HCT116 (cell line): ENCODE data around the gene KIFC3. TPM values are rescaled to one million over a fixed set of nuclear protein-coding genes. Genes with fewer than 3 reads are reported as not detected.

ENCODE experiments used
- ATAC-seq: fragments of 200-7000 bp; cut with Tn5 transposase; 2 replicates; pipeline ENCODE4 v1.9.1; 2020; ENCODE audit warnings: mild to moderate bottlenecking, moderate library complexity
- BruUV-seq: library from RNA; stranded (reverse); fragments of 400-500 nt; replicated peaks from 2 replicates; lab custom pipeline; 2021; lab: Mats Ljungman, UMichigan
- CTCF ChIA-PET: fragments of 300-600 bp; sonication (Branson Sonifier 250); formaldehyde crosslinking; loops from one replicate; lab custom pipeline; 2021; ENCODE audit warnings: antibody characterized with exemption; lab: Charles Lee
- POLR2A ChIA-PET: fragments of 300-600, 350-600 bp; sonication (Branson Sonifier 250); formaldehyde crosslinking; loops from one replicate; lab custom pipeline; 2021; ENCODE audit warnings: antibody characterized with exemption; lab: Charles Lee
- RAD21 ChIA-PET, 2 experiments: fragments of 300-600 bp; sonication (Branson Sonifier 250); formaldehyde crosslinking; loops; one replicate each; lab custom pipeline; 2023; ENCODE audit warnings: low total read pairs in 2 of 2; ENCODE audit not compliant: uncharacterized antibody in 2 of 2, unreplicated experiment in 2 of 2, low non-redundant PET in 1 of 2; lab: Charles Lee
- DNase-seq: peaks from one replicate; pipeline ENCODE4 v3.0.0-alpha.2; 2010; ENCODE audit warnings: low read depth, low spot score
- H2AFZ ChIP-seq: fragments of 200-600 bp; shearing (Covaris generic), sonication (generic); 2 replicates; pipeline ENCODE4 v1.6.1; 2017; ENCODE audit warnings: low read depth, mixed run types, mixed read lengths, antibody characterized with exemption, low read length; ENCODE audit not compliant: poor library complexity, severe bottlenecking
- H3K27ac ChIP-seq: 2 replicates; pipeline ENCODE4 v1.5.1; 2012; ENCODE audit warnings: low read depth, low read length
- H3K27me3 ChIP-seq: fragments of 200-600 bp; sonication (generic); 2 replicates; pipeline ENCODE4 v1.6.1; 2016; ENCODE audit warnings: mixed run types, low read length, mixed read lengths; ENCODE audit not compliant: insufficient read depth
- H3K36me3 ChIP-seq, 2 experiments: fragments of 200-500 bp in 1 of 2; fragments of 200-600 bp in 1 of 2; sonication (Bioruptor generic) in 1 of 2; sonication (generic) in 1 of 2; 2 replicates each; pipeline versions ENCODE4 v1.5.1 to v1.6.1; 2014 to 2016; ENCODE audit warnings: low read length in 2 of 2, inconsistent platforms in 1 of 2, mixed read lengths in 1 of 2, mixed run types in 1 of 2; ENCODE audit not compliant: insufficient read depth in 2 of 2, control insufficient read depth in 1 of 2
- H3K4me1 ChIP-seq, 2 experiments: fragments of 200-600 bp in 1 of 2; sonication (generic) in 1 of 2; 2 replicates each; pipeline versions ENCODE4 v1.5.1 to v1.6.1; 2012 to 2017; ENCODE audit warnings: low read length in 2 of 2, inconsistent platforms in 1 of 2, mild to moderate bottlenecking in 1 of 2, mixed read lengths in 1 of 2, mixed run types in 1 of 2, moderate library complexity in 1 of 2; ENCODE audit not compliant: insufficient read depth in 2 of 2, control insufficient read depth in 1 of 2
- H3K4me2 ChIP-seq: fragments of 200-600 bp; sonication (generic); 2 replicates; pipeline ENCODE4 v1.6.1; 2017; ENCODE audit warnings: mixed run types, low read length, mixed read lengths
- H3K4me3 ChIP-seq, 2 experiments: fragments of 200-600 bp in 1 of 2; sonication (generic) in 1 of 2; replicated peaks in 1 of 2; 2 replicates each; pipeline ENCODE4 v1.5.1; 2011 to 2016; ENCODE audit warnings: low read length in 2 of 2, control low read depth in 1 of 2, low read depth in 1 of 2, mild to moderate bottlenecking in 1 of 2, mixed read lengths in 1 of 2, mixed run types in 1 of 2
- H3K79me2 ChIP-seq: fragments of 200-600 bp; sonication (generic); 2 replicates; pipeline ENCODE4 v1.6.1; 2017; ENCODE audit warnings: mild to moderate bottlenecking, mixed run types, low read length, moderate library complexity, mixed read lengths; ENCODE audit not compliant: insufficient read depth
- H3K9ac ChIP-seq: fragments of 200-600 bp; sonication (generic); 2 replicates; pipeline ENCODE4 v1.6.1; 2016; ENCODE audit warnings: low read length, mixed read lengths
- H3K9me2 ChIP-seq: fragments of 200-600 bp; sonication (generic), shearing (Covaris generic); 2 replicates; pipeline ENCODE4 v1.6.1; 2017; ENCODE audit warnings: mixed run types, mild to moderate bottlenecking, moderate library complexity; ENCODE audit not compliant: insufficient read depth
- H3K9me3 ChIP-seq, 2 experiments: fragments of 200-500 bp in 1 of 2; fragments of 200-600 bp in 1 of 2; sonication (Bioruptor generic) in 1 of 2; sonication (generic) in 1 of 2; 2 replicates each; pipeline ENCODE4 v1.6.1; 2014 to 2017; ENCODE audit warnings: low read length in 2 of 2, mixed read lengths in 2 of 2, inconsistent platforms in 1 of 2, low read depth in 1 of 2, mild to moderate bottlenecking in 1 of 2, mixed run types in 1 of 2, moderate library complexity in 1 of 2; ENCODE audit not compliant: control insufficient read depth in 1 of 2, insufficient read depth in 1 of 2
- H4K20me1 ChIP-seq: fragments of 200-600 bp; sonication (generic), shearing (Covaris generic); 2 replicates; pipeline ENCODE4 v1.6.1; 2017; ENCODE audit warnings: mixed run types, mild to moderate bottlenecking, moderate library complexity; ENCODE audit not compliant: insufficient read depth
- JUND ChIP-seq: IDR thresholded peaks from 2 replicates; pipeline ENCODE4 v1.6.1; 2012
- intact Hi-C: fragments of 100-400 bp; cut with micrococcal nuclease; formaldehyde crosslinking; loops from 2 replicates; pipeline ENCODE4 v1.10.0; 2022
- total RNA-seq: library from RNA; stranded (reverse); gene quantifications from one replicate; pipeline ENCODE4 v1.2.1, GENCODE V29; 2021; ENCODE audit not compliant: unreplicated experiment

KIFC3 gene
- total RNA-seq, 1 experiment from 2014 or later = 31.9 TPM

DNA sequence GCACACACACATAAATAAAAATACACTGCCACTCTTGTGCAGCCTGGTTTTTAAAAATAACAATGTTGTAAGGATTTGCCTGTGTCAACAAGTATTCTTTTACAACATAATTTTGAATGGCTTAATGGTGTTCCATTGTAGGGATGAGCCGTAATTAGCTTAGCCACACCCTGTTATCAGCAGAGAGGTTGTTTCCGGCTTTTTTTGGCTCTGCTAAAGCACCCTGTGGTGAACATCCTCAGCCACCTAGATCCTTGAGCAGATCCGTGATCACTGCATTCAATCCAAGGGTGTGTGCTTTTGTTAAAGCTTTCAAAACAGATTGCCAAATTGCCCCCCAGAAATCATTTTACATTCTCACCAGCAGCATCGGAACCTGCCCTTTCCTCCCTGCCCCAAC is 59.7 kb downstream of the KIFC3 start:
- CTCF ChIA-PET = no interaction called here
- POLR2A ChIA-PET = no interaction called here
- DNase-seq (no peak), ATAC-seq (no peak)
- Histone ChIP-seq H3K36me3 (no peaks in the 10 kb centered on the region), H3K4me2 (no peak overlapping the region), H3K9me2 (no peaks in the 10 kb centered on the region), H3K9me3 (no peaks in the 10 kb centered on the region), H3K4me1 (no peaks in the 10 kb centered on the region), H3K9ac (no peak overlapping the region), H4K20me1 (no peaks in the 10 kb centered on the region), H3K27me3 (no peaks in the 10 kb centered on the region), H3K79me2 (no peaks in the 10 kb centered on the region), H2AFZ (no peak overlapping the region), H3K27ac (no peak overlapping the region), H3K4me3 (no peak overlapping the region)
- BruUV-seq = no TSS peak
- intact Hi-C loops = no loop called here
- RAD21 ChIA-PET = interaction anchor here in 1 of 2 experiments (0.6 kb wide), 1 partner anchor 123 kb away, joined by 7 read pairs; no protein-coding TSS in a partner anchor
- no peak for TF ChIP-seq JUND

DNA sequence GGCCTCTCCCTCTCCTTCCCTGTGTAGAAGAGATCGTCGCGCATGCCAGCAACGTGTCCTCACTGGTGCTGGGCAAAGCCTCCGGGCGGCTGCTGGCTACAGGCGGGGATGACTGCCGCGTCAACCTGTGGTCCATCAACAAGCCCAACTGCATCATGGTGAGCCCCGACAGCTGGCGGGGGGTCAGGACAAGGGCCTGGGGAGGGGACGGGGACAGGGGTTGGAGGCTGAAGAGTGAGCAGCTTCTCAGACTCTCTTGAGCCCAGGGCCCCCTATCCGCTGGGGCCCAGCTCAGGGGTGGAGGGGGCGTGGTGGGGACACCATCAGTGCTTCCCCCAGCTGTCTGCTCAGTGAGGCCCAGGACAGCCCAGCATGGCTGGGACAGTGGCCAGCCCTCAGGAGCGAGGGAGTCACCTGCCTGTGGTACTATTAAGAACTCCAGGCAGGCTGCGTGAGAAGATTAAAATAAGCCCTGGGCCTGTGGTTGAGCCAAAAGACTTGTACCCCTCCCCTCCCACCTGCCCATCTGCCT is 60.6 kb downstream of the KIFC3 start:
- ChIA-PET POLR2A (no interaction called here), CTCF (interaction anchor here (0.6 kb wide), 1 partner anchor 49 kb away, joined by 3 read pairs; no protein-coding TSS in a partner anchor), RAD21 (no interaction called here)
- Histone ChIP-seq H3K79me2 (no peaks in the 10 kb centered on the region), H3K9me3 (no peaks in the 10 kb centered on the region), H3K4me3 (no peak overlapping the region), H3K9me2 (no peaks in the 10 kb centered on the region), H3K4me2 (no peak overlapping the region), H3K4me1 (peaks cover 6 to 7% of the 10 kb centered on the region in 2 experiments), H4K20me1 (no peaks in the 10 kb centered on the region), H3K9ac (no peak overlapping the region), H3K36me3 (no peaks in the 10 kb centered on the region), H3K27ac (no peak overlapping the region), H3K27me3 (no peaks in the 10 kb centered on the region), H2AFZ (no peak overlapping the region)
- no peak for TF ChIP-seq JUND
- BruUV-seq = no TSS peak
- intact Hi-C loops = no loop called here
- ATAC-seq = no peak
- DNase-seq = no peak
